Ishikawa (cell line): Measurements from ENCODE around the gene ELOVL6.

Experiments
- CEBPB ChIP-seq: IDR thresholded peaks from 2 replicates; pipeline ENCODE4 v1.6.1; 2012
- CREB1 ChIP-seq: IDR thresholded peaks from 2 replicates; pipeline ENCODE4 v1.6.1; 2012; ENCODE audit warnings: low read depth
- EGR1 ChIP-seq: IDR thresholded peaks from 2 replicates; pipeline ENCODE4 v1.6.1; 2012
- EP300 ChIP-seq: IDR thresholded peaks from 2 replicates; pipeline ENCODE4 v1.6.1; 2012; ENCODE audit warnings: borderline replicate concordance
- FOXM1 ChIP-seq: IDR thresholded peaks from 2 replicates; pipeline ENCODE4 v1.6.1; 2012; ENCODE audit warnings: low read depth, borderline replicate concordance
- NFIC ChIP-seq: IDR thresholded peaks from 2 replicates; pipeline ENCODE4 v1.6.1; 2012
- RAD21 ChIP-seq: IDR thresholded peaks from 2 replicates; pipeline ENCODE4 v1.6.1; 2012; ENCODE audit warnings: low read depth
- TAF1 ChIP-seq: IDR thresholded peaks from 2 replicates; pipeline ENCODE4 v1.6.1; 2012; ENCODE audit warnings: low read depth, mild to moderate bottlenecking
- TCF12 ChIP-seq: IDR thresholded peaks from 2 replicates; pipeline ENCODE4 v1.6.1; 2012; ENCODE audit warnings: low read depth
- TEAD4 ChIP-seq: IDR thresholded peaks from 2 replicates; pipeline ENCODE4 v1.6.1; 2012
- YY1 ChIP-seq: IDR thresholded peaks from 2 replicates; pipeline ENCODE4 v1.6.1; 2012; ENCODE audit warnings: low read depth
- ZBTB7A ChIP-seq: IDR thresholded peaks from 2 replicates; pipeline ENCODE4 v1.6.1; 2012; ENCODE audit warnings: low read depth
- TF ChIP-seq, protein P1 (sequence below): IDR thresholded peaks from 2 replicates; pipeline ENCODE4 v1.6.1; 2012
- TF ChIP-seq, protein P2 (sequence below): IDR thresholded peaks from 2 replicates; pipeline ENCODE4 v1.6.1; 2012
- TF ChIP-seq, protein P3 (sequence below): IDR thresholded peaks from 2 replicates; pipeline ENCODE4 v1.6.1; 2012; ENCODE audit warnings: low read depth, mild to moderate bottlenecking

ELOVL6 gene

DNA sequence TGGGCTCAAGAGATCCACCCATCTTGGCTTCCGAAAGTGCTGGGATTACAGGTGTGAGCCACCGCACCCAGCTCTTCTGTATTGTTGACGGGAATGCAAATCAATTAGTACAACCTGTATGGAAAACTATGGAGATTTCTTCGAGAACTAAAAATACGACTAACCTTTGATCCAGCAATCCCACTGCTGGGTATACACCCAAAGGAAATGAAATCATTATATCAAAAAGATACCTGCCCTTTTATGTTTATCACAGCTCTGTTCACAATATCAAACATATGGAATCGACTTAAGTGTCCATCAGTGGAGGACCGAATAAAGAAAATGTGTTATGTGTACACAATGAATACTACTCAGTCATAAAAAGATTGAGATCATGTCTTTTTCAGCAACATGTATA is 49.3 kb downstream of the ELOVL6 start:
- TF ChIP-seq ZBTB7A (no peak), CEBPB (no peak), TCF12 (no peak), FOXM1 (no peak), YY1 (no peak), EGR1 (no peak), TEAD4 (no peak), CREB1 (no peak), EP300 (no peak), NFIC (no peak), TAF1 (no peak), RAD21 (no peak)
- TF ChIP-seq, protein P1, sequence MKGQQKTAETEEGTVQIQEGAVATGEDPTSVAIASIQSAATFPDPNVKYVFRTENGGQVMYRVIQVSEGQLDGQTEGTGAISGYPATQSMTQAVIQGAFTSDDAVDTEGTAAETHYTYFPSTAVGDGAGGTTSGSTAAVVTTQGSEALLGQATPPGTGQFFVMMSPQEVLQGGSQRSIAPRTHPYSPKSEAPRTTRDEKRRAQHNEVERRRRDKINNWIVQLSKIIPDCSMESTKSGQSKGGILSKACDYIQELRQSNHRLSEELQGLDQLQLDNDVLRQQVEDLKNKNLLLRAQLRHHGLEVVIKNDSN, result no peak
- TF ChIP-seq, protein P2, sequence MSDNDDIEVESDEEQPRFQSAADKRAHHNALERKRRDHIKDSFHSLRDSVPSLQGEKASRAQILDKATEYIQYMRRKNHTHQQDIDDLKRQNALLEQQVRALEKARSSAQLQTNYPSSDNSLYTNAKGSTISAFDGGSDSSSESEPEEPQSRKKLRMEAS, result no peak
- TF ChIP-seq, protein P3, sequence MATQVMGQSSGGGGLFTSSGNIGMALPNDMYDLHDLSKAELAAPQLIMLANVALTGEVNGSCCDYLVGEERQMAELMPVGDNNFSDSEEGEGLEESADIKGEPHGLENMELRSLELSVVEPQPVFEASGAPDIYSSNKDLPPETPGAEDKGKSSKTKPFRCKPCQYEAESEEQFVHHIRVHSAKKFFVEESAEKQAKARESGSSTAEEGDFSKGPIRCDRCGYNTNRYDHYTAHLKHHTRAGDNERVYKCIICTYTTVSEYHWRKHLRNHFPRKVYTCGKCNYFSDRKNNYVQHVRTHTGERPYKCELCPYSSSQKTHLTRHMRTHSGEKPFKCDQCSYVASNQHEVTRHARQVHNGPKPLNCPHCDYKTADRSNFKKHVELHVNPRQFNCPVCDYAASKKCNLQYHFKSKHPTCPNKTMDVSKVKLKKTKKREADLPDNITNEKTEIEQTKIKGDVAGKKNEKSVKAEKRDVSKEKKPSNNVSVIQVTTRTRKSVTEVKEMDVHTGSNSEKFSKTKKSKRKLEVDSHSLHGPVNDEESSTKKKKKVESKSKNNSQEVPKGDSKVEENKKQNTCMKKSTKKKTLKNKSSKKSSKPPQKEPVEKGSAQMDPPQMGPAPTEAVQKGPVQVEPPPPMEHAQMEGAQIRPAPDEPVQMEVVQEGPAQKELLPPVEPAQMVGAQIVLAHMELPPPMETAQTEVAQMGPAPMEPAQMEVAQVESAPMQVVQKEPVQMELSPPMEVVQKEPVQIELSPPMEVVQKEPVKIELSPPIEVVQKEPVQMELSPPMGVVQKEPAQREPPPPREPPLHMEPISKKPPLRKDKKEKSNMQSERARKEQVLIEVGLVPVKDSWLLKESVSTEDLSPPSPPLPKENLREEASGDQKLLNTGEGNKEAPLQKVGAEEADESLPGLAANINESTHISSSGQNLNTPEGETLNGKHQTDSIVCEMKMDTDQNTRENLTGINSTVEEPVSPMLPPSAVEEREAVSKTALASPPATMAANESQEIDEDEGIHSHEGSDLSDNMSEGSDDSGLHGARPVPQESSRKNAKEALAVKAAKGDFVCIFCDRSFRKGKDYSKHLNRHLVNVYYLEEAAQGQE, result no peak

DNA sequence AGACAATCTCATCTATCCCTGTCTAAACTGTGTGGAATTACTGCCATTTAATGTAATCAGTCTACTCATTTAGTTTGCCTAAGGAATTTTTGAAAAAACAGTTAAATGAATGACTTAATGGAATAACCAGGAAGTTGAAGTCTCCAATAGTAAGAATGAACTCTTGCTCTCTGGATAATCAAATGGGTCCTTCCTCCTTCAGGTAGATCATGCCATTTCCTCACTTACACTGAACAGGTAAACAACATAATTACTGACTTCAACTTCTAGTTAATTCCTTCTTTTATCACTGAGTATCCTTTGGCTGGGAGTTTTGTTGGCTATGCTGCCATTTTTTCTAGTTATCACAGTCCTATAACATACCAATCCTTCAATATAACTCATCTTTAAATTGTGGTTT is 56.0 kb downstream of the ELOVL6 start:
- no peak for TF ChIP-seq RAD21
- TF ChIP-seq, protein P3, result no peak
- no peak for TF ChIP-seq EGR1
- TF ChIP-seq, protein P1, result no peak
- TF ChIP-seq TCF12, result no peak
- TF ChIP-seq, protein P2, result no peak
- no peak for TF ChIP-seq YY1
- TF ChIP-seq TAF1, result no peak
- TF ChIP-seq ZBTB7A, result no peak
- TF ChIP-seq CREB1, result no peak
- no peak for TF ChIP-seq CEBPB
- TF ChIP-seq NFIC, result no peak
- TF ChIP-seq FOXM1, result no peak
- no peak for TF ChIP-seq TEAD4
- TF ChIP-seq EP300, result no peak

DNA sequence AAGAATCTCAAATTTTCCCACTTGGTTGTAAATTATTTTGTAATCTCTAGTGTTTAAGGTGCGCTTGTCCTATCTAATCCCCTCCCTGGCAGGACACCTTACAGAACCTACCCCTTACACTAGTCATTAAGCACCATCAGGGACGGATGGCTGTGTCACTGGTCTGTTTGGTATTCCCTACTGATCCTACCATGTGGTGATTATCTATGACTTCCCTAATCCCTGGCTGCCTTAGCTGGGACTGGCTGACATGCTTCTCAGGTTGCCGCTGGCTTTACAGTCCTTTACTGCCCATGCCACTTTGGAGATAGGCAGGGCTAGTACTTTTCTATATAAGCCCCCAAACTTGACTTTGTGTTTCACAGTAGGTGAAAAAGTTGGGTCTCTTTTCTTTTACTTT is 58.6 kb downstream of the ELOVL6 start:
- TF ChIP-seq CEBPB (no peak), EP300 (no peak), TEAD4 (no peak), CREB1 (no peak), TCF12 (no peak), ZBTB7A (no peak), TAF1 (no peak)
- TF ChIP-seq, protein P2, result no peak

DNA sequence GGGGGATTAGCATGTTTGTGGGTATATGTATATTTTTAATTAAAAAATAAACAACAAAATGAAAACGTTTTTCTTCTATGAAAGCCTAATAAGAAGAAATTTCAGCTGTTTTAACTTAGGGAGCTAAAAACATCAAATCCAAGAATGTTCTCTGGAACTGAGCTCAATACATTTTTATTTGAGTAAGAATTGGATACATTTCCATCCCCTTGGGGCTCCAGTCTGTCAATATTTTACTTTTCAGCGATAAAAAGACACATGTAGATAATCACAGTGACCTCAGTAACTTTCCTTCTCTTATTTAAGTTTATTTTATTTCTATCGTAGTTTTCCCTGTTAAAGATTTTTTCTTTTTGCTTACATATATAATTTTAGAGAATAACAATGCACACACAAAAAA is 59.3 kb downstream of the ELOVL6 start:
- TF ChIP-seq RAD21 (no peak), CEBPB (no peak), NFIC (no peak), FOXM1 (no peak), EP300 (no peak), TCF12 (no peak), EGR1 (no peak), ZBTB7A (no peak), TAF1 (no peak), CREB1 (no peak), YY1 (no peak), TEAD4 (no peak)
- TF ChIP-seq, protein P2, result no peak
- TF ChIP-seq, protein P1, result no peak
- TF ChIP-seq, protein P3, result no peak
